ENCODE results near the gene METTL14. TPM values are rescaled to one million over a fixed set of nuclear protein-coding genes. Genes with fewer than 3 reads are reported as not detected.

METTL14 gene
- total and polyA plus RNA-seq, 3 experiments from 2014 or later, result 36.7 to 46.8 (median 42.9) TPM

- Histone ChIP-seq H3K27ac (ENCODE audit: low read depth, low read length) (no peak overlapping the region), H3K4me3 (ENCODE audit: low read length) (no peak overlapping the region), H3K27me3 (ENCODE audit: insufficient read depth, low read length, poor library complexity, severe bottlenecking) (no peaks in the 10 kb centered on the region), H3K36me3 (ENCODE audit: insufficient read depth, low read length) (peaks cover 6% of the 10 kb centered on the region), H3K4me1 (ENCODE audit: insufficient read depth, low read length) (no peaks in the 10 kb centered on the region), H3K9me3 (ENCODE audit: low read length) (no peaks in the 10 kb centered on the region)
- Mint-ChIP-seq H3K9me3 (no peaks in the 10 kb centered on the region), H3K36me3 (peaks cover 5 to 51% (median 23%) of the 10 kb centered on the region in 3 donors), H3K4me3 (no peak overlapping the region), H3K27ac (no peak overlapping the region), H3K4me1 (peaks cover 0 to 5% (median 3%) of the 10 kb centered on the region in 3 donors), H3K27me3 (no peaks in the 10 kb centered on the region)
- ChIA-PET POLR2A (no interaction called here), CTCF (no interaction called here)
- DNase-seq, result no peak
Measured at GRCh38 chr4:118723369-118723768, 38.2 kb downstream of the METTL14 start.

GRCh38 chr4:118727360-118727759, 42.2 kb downstream of the METTL14 start:
- H3K27ac Mint-ChIP-seq, result peak overlapping the region in 2 of 8 donors; percentile 14 to 27
- H3K4me1 Mint-ChIP-seq, result peaks cover 4 to 16% (median 13%) of the 10 kb centered on the region in 3 donors
- Histone ChIP-seq H3K9me3 (ENCODE audit: low read length) (no peaks in the 10 kb centered on the region), H3K4me1 (ENCODE audit: insufficient read depth, low read length) (peaks cover 4% of the 10 kb centered on the region), H3K36me3 (ENCODE audit: insufficient read depth, low read length) (peaks cover 6% of the 10 kb centered on the region), H3K27me3 (ENCODE audit: insufficient read depth, low read length, poor library complexity, severe bottlenecking) (no peaks in the 10 kb centered on the region), H3K27ac (ENCODE audit: low read depth, low read length) (no peak overlapping the region), H3K4me3 (ENCODE audit: low read length) (no peak overlapping the region)
- no peak for DNase-seq
- H3K27me3 Mint-ChIP-seq, result no peaks in the 10 kb centered on the region
- H3K4me3 Mint-ChIP-seq, result no peak overlapping the region
- ChIA-PET CTCF (no interaction called here), POLR2A (no interaction called here)
- H3K36me3 Mint-ChIP-seq, result peaks cover 5 to 77% (median 19%) of the 10 kb centered on the region in 3 donors
- no peaks in the 10 kb centered on the region for H3K9me3 Mint-ChIP-seq

- Mint-ChIP-seq H3K27me3 (no peaks in the 10 kb centered on the region), H3K4me1 (peaks cover 4 to 11% (median 10%) of the 10 kb centered on the region in 3 donors), H3K4me3 (no peak overlapping the region), H3K9me3 (no peaks in the 10 kb centered on the region), H3K36me3 (peaks cover 5 to 81% (median 26%) of the 10 kb centered on the region in 3 donors), H3K27ac (peak overlapping the region in 5 of 8 donors; percentile 6 to 70 (median 52))
- H3K4me3 ChIP-seq (ENCODE audit: low read length), result no peak overlapping the region
- H3K4me1 ChIP-seq (ENCODE audit: insufficient read depth, low read length), result peaks cover 4% of the 10 kb centered on the region
- peaks cover 12% of the 10 kb centered on the region for H3K36me3 ChIP-seq (ENCODE audit: insufficient read depth, low read length)
- ChIA-PET CTCF (no interaction called here), POLR2A (no interaction called here)
- no peaks in the 10 kb centered on the region for H3K9me3 ChIP-seq (ENCODE audit: low read length)
- no peaks in the 10 kb centered on the region for H3K27me3 ChIP-seq (ENCODE audit: insufficient read depth, low read length, poor library complexity, severe bottlenecking)
- no peak overlapping the region for H3K27ac ChIP-seq (ENCODE audit: low read depth, low read length)
- peak in 1 of 5 donors; percentile 16 for DNase-seq
Measured at GRCh38 chr4:118729287-118730286, 44.4 kb downstream of the METTL14 start.

- Histone ChIP-seq H3K36me3 (ENCODE audit: insufficient read depth, low read length) (peaks cover 12% of the 10 kb centered on the region), H3K4me1 (ENCODE audit: insufficient read depth, low read length) (peaks cover 4% of the 10 kb centered on the region), H3K9me3 (ENCODE audit: low read length) (no peaks in the 10 kb centered on the region), H3K27me3 (ENCODE audit: insufficient read depth, low read length, poor library complexity, severe bottlenecking) (no peaks in the 10 kb centered on the region), H3K4me3 (ENCODE audit: low read length) (no peak overlapping the region), H3K27ac (ENCODE audit: low read depth, low read length) (no peak overlapping the region)
- CTCF ChIA-PET, result no interaction called here
- POLR2A ChIA-PET, result no interaction called here
- H3K27ac Mint-ChIP-seq, result peak overlapping the region in 2 of 8 donors; percentile 2 to 58
- no peak overlapping the region for H3K4me3 Mint-ChIP-seq
- no peaks in the 10 kb centered on the region for H3K9me3 Mint-ChIP-seq
- peaks cover 4 to 11% (median 10%) of the 10 kb centered on the region in 3 donors for H3K4me1 Mint-ChIP-seq
- no peaks in the 10 kb centered on the region for H3K27me3 Mint-ChIP-seq
- H3K36me3 Mint-ChIP-seq, result peaks cover 5 to 81% (median 27%) of the 10 kb centered on the region in 3 donors
- DNase-seq, result no peak
Measured at GRCh38 chr4:118730683-118731082, 45.5 kb downstream of the METTL14 start.

GRCh38 chr4:118732591-118733330, 47.6 kb downstream of the METTL14 start:
- Mint-ChIP-seq H3K36me3 (peaks cover 0 to 79% (median 23%) of the 10 kb centered on the region in 3 donors), H3K4me3 (no peak overlapping the region), H3K9me3 (no peaks in the 10 kb centered on the region), H3K4me1 (peaks cover 4 to 11% (median 10%) of the 10 kb centered on the region in 3 donors), H3K27ac (peak overlapping the region in 4 of 8 donors; percentile 49 to 78 (median 74)), H3K27me3 (no peaks in the 10 kb centered on the region)
- Histone ChIP-seq H3K4me1 (ENCODE audit: insufficient read depth, low read length) (peaks cover 4% of the 10 kb centered on the region), H3K36me3 (ENCODE audit: insufficient read depth, low read length) (peaks cover 6% of the 10 kb centered on the region), H3K4me3 (ENCODE audit: low read length) (no peak overlapping the region), H3K27ac (ENCODE audit: low read depth, low read length) (no peak overlapping the region), H3K27me3 (ENCODE audit: insufficient read depth, low read length, poor library complexity, severe bottlenecking) (no peaks in the 10 kb centered on the region), H3K9me3 (ENCODE audit: low read length) (no peaks in the 10 kb centered on the region)
- ChIA-PET POLR2A (no interaction called here), CTCF (interaction anchor here (1.3 kb wide), 1 partner anchor 14 kb away, joined by 3 read pairs; no protein-coding TSS in a partner anchor)
- DNase-seq, result no peak

- peak overlapping the region in 3 of 8 donors; percentile 3 to 51 (median 23) for H3K27ac Mint-ChIP-seq
- no peaks in the 10 kb centered on the region for H3K27me3 Mint-ChIP-seq
- CTCF ChIA-PET, result no interaction called here
Measured at GRCh38 chr4:118734491-118735205, 49.5 kb downstream of the METTL14 start.

GRCh38 chr4:118736900-118737299, 51.7 kb downstream of the METTL14 start:
- no peak for DNase-seq
- peaks cover 7 to 73% (median 24%) of the 10 kb centered on the region in 3 donors for H3K36me3 Mint-ChIP-seq
- no peak overlapping the region for H3K27ac Mint-ChIP-seq
- H3K4me1 ChIP-seq (ENCODE audit: insufficient read depth, low read length), result no peaks in the 10 kb centered on the region
- no peak overlapping the region for H3K4me3 Mint-ChIP-seq
- H3K4me3 ChIP-seq (ENCODE audit: low read length), result no peak overlapping the region
- H3K27me3 Mint-ChIP-seq, result no peaks in the 10 kb centered on the region
- H3K9me3 Mint-ChIP-seq, result no peaks in the 10 kb centered on the region
- H3K36me3 ChIP-seq (ENCODE audit: insufficient read depth, low read length), result peaks cover 25% of the 10 kb centered on the region
- ChIA-PET POLR2A (no interaction called here), CTCF (no interaction called here)
- no peaks in the 10 kb centered on the region for H3K4me1 Mint-ChIP-seq
- H3K27me3 ChIP-seq (ENCODE audit: insufficient read depth, low read length, poor library complexity, severe bottlenecking), result no peaks in the 10 kb centered on the region
- H3K9me3 ChIP-seq (ENCODE audit: low read length), result no peaks in the 10 kb centered on the region
- H3K27ac ChIP-seq (ENCODE audit: low read depth, low read length), result no peak overlapping the region

More at GRCh38 chr4:118734491-118735205, 49.5 kb downstream of the METTL14 start:
- H3K9me3 ChIP-seq (ENCODE audit: low read length), result no peaks in the 10 kb centered on the region
- H3K27me3 ChIP-seq (ENCODE audit: insufficient read depth, low read length, poor library complexity, severe bottlenecking), result no peaks in the 10 kb centered on the region
- no peak overlapping the region for H3K4me3 ChIP-seq (ENCODE audit: low read length)
- no peak overlapping the region for H3K4me3 Mint-ChIP-seq
- peaks cover 19% of the 10 kb centered on the region for H3K36me3 ChIP-seq (ENCODE audit: insufficient read depth, low read length)
- H3K36me3 Mint-ChIP-seq, result peaks cover 7 to 81% (median 20%) of the 10 kb centered on the region in 3 donors
- peaks cover 4 to 7% (median 7%) of the 10 kb centered on the region in 3 donors for H3K4me1 Mint-ChIP-seq
- DNase-seq, result no peak
- H3K4me1 ChIP-seq (ENCODE audit: insufficient read depth, low read length), result peaks cover 4% of the 10 kb centered on the region
- no peak overlapping the region for H3K27ac ChIP-seq (ENCODE audit: low read depth, low read length)
- no peaks in the 10 kb centered on the region for H3K9me3 Mint-ChIP-seq
- POLR2A ChIA-PET, result no interaction called here
